B cell (primary cell): ENCODE data around the gene RFPL2.

Experiments used
- EZH2 ChIP-seq: IDR thresholded peaks from 2 replicates; pipeline ENCODE4 v1.6.1; 2012; ENCODE audit warnings: borderline replicate concordance, low read depth, mild to moderate bottlenecking, moderate library complexity, low read length; ENCODE audit not compliant: insufficient read depth, poor library complexity, severe bottlenecking
- TF ChIP-seq, protein P1 (sequence below): fragments of 200-600 bp; IDR thresholded peaks from one replicate; pipeline ENCODE4 v1.8.0; 2022; ENCODE audit warnings: antibody characterized with exemption, mild to moderate bottlenecking

DNA sequence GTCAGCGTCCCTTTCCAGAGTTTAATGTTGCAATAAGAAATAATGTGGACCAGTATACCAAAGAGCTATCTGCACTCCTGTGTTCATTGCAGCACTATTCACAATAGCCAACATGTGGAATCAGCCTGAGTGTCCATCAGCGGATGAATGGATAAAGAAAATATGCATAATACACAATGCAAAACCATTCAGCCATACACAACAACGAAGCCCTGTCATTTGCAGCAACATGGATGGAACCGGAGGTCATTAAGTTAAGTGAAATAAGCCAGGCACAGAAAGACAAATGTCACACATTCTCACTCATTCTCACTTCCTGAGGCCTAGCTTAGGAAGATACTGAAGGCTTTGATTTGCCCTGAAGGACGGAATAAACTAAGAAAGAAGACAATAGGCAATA, 28.2 kb upstream of the RFPL2 start:
- TF ChIP-seq, protein P1, sequence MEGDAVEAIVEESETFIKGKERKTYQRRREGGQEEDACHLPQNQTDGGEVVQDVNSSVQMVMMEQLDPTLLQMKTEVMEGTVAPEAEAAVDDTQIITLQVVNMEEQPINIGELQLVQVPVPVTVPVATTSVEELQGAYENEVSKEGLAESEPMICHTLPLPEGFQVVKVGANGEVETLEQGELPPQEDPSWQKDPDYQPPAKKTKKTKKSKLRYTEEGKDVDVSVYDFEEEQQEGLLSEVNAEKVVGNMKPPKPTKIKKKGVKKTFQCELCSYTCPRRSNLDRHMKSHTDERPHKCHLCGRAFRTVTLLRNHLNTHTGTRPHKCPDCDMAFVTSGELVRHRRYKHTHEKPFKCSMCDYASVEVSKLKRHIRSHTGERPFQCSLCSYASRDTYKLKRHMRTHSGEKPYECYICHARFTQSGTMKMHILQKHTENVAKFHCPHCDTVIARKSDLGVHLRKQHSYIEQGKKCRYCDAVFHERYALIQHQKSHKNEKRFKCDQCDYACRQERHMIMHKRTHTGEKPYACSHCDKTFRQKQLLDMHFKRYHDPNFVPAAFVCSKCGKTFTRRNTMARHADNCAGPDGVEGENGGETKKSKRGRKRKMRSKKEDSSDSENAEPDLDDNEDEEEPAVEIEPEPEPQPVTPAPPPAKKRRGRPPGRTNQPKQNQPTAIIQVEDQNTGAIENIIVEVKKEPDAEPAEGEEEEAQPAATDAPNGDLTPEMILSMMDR, result no peak
- no peak for TF ChIP-seq EZH2
